ENCODE results near the gene CIT.

CIT gene

GRCh38 chr12:119695034-119695433 lies 182.1 kb downstream of the CIT start:
- no peak overlapping the region for H3K4me3 ChIP-seq (ENCODE audit: low read length)
- peak; percentile 69 for TF ChIP-seq CTCF (IDR thresholded peaks at IDR 0.05; ENCODE audit: insufficient read depth, low read depth, low read length, missing control alignments)
- DNase-seq (ENCODE audit: low read depth) = peak; percentile 26

- DNase-seq (ENCODE audit: low read depth) = no peak
- H3K4me3 ChIP-seq (ENCODE audit: low read length) = no peak overlapping the region
- TF ChIP-seq CTCF (IDR thresholded peaks at IDR 0.05; ENCODE audit: insufficient read depth, low read depth, low read length, missing control alignments) = no peak
Measured at GRCh38 chr12:119694111-119694510, 183.0 kb downstream of the CIT start.

GRCh38 chr12:119693511-119693910 lies 183.6 kb downstream of the CIT start:
- DNase-seq (ENCODE audit: low read depth) = no peak
- no peak for TF ChIP-seq CTCF (IDR thresholded peaks at IDR 0.05; ENCODE audit: insufficient read depth, low read depth, low read length, missing control alignments)
- H3K4me3 ChIP-seq (ENCODE audit: low read length) = no peak overlapping the region

- no peak for DNase-seq (ENCODE audit: low read depth)
- TF ChIP-seq CTCF (IDR thresholded peaks at IDR 0.05; ENCODE audit: insufficient read depth, low read depth, low read length, missing control alignments) = no peak
- no peak overlapping the region for H3K4me3 ChIP-seq (ENCODE audit: low read length)
Measured at GRCh38 chr12:119692997-119693396, 184.1 kb downstream of the CIT start.

- no peak overlapping the region for H3K4me3 ChIP-seq (ENCODE audit: low read length)
- TF ChIP-seq CTCF (IDR thresholded peaks at IDR 0.05; ENCODE audit: insufficient read depth, low read depth, low read length, missing control alignments) = no peak
- no peak for DNase-seq (ENCODE audit: low read depth)
Measured at GRCh38 chr12:119692410-119692809, 184.7 kb downstream of the CIT start.

- H3K4me3 ChIP-seq (ENCODE audit: low read length) = no peak overlapping the region
- no peak for TF ChIP-seq CTCF (IDR thresholded peaks at IDR 0.05; ENCODE audit: insufficient read depth, low read depth, low read length, missing control alignments)
- DNase-seq (ENCODE audit: low read depth) = no peak
Measured at GRCh38 chr12:119691202-119691810, 185.8 kb downstream of the CIT start.

GRCh38 chr12:119689935-119690500 lies 187.1 kb downstream of the CIT start:
- no peak overlapping the region for H3K4me3 ChIP-seq (ENCODE audit: low read length)
- no peak for TF ChIP-seq CTCF (IDR thresholded peaks at IDR 0.05; ENCODE audit: insufficient read depth, low read depth, low read length, missing control alignments)
- no peak for DNase-seq (ENCODE audit: low read depth)

Measured in epithelial cell of esophagus (primary cell).